Measurements from ENCODE around the gene FADS2.

Gene FADS2

GRCh38 chr11:61882879-61883278 is 54.8 kb downstream of the FADS2 start:
- TF ChIP-seq GATA3 (IDR thresholded peaks at IDR 0.05; ENCODE audit: low read depth, low read length) = no peak
- TF ChIP-seq GATA2 (IDR thresholded peaks at IDR 0.05; ENCODE audit: low read depth, low read length) = no peak

- no peak for TF ChIP-seq GATA3 (IDR thresholded peaks at IDR 0.05; ENCODE audit: low read depth, low read length)
- TF ChIP-seq GATA2 (IDR thresholded peaks at IDR 0.05; ENCODE audit: low read depth, low read length) = no peak
These were observed 55.2 kb downstream of the FADS2 start for GRCh38 chr11:61883327-61883726.

GRCh38 chr11:61883947-61884346 is 55.8 kb downstream of the FADS2 start:
- no peak for TF ChIP-seq GATA2 (IDR thresholded peaks at IDR 0.05; ENCODE audit: low read depth, low read length)
- no peak for TF ChIP-seq GATA3 (IDR thresholded peaks at IDR 0.05; ENCODE audit: low read depth, low read length)

GRCh38 chr11:61885166-61885778 is 57.2 kb downstream of the FADS2 start:
- no peak for TF ChIP-seq GATA3 (IDR thresholded peaks at IDR 0.05; ENCODE audit: low read depth, low read length)
- TF ChIP-seq GATA2 (IDR thresholded peaks at IDR 0.05; ENCODE audit: low read depth, low read length) = no peak

- TF ChIP-seq GATA2 (IDR thresholded peaks at IDR 0.05; ENCODE audit: low read depth, low read length) (no peak), GATA3 (IDR thresholded peaks at IDR 0.05; ENCODE audit: low read depth, low read length) (no peak)
These were observed 57.9 kb downstream of the FADS2 start for GRCh38 chr11:61885784-61886580.

- no peak for TF ChIP-seq GATA3 (IDR thresholded peaks at IDR 0.05; ENCODE audit: low read depth, low read length)
- TF ChIP-seq GATA2 (IDR thresholded peaks at IDR 0.05; ENCODE audit: low read depth, low read length) = no peak
These were observed 58.5 kb downstream of the FADS2 start for GRCh38 chr11:61886643-61887042.

- no peak for TF ChIP-seq GATA3 (IDR thresholded peaks at IDR 0.05; ENCODE audit: low read depth, low read length)
- no peak for TF ChIP-seq GATA2 (IDR thresholded peaks at IDR 0.05; ENCODE audit: low read depth, low read length)
These were observed 59.9 kb downstream of the FADS2 start for GRCh38 chr11:61887839-61888494.

- TF ChIP-seq GATA2 (IDR thresholded peaks at IDR 0.05; ENCODE audit: low read depth, low read length) = no peak
- no peak for TF ChIP-seq GATA3 (IDR thresholded peaks at IDR 0.05; ENCODE audit: low read depth, low read length)
These were observed 60.5 kb downstream of the FADS2 start for GRCh38 chr11:61888590-61888989.

GRCh38 chr11:61889831-61890230 is 61.7 kb downstream of the FADS2 start:
- TF ChIP-seq GATA2 (IDR thresholded peaks at IDR 0.05; ENCODE audit: low read depth, low read length) (no peak), GATA3 (IDR thresholded peaks at IDR 0.05; ENCODE audit: low read depth, low read length) (no peak)

- no peak for TF ChIP-seq GATA3 (IDR thresholded peaks at IDR 0.05; ENCODE audit: low read depth, low read length)
- TF ChIP-seq GATA2 (IDR thresholded peaks at IDR 0.05; ENCODE audit: low read depth, low read length) = no peak
These were observed 62.6 kb downstream of the FADS2 start for GRCh38 chr11:61890529-61891330.

- TF ChIP-seq GATA3 (IDR thresholded peaks at IDR 0.05; ENCODE audit: low read depth, low read length) (no peak), GATA2 (IDR thresholded peaks at IDR 0.05; ENCODE audit: low read depth, low read length) (no peak)
These were observed 63.4 kb downstream of the FADS2 start, which contains the start of gene FADS3 for GRCh38 chr11:61891331-61892084. TSS of gene FADS3 (minus strand) at chr11:61891545. CDS start at chr11:61891381, 164 bp downstream.

- TF ChIP-seq GATA2 (IDR thresholded peaks at IDR 0.05; ENCODE audit: low read depth, low read length) (no peak), GATA3 (IDR thresholded peaks at IDR 0.05; ENCODE audit: low read depth, low read length) (no peak)
These were observed 63.9 kb downstream of the FADS2 start for GRCh38 chr11:61892085-61892370.

- TF ChIP-seq GATA3 (IDR thresholded peaks at IDR 0.05; ENCODE audit: low read depth, low read length) (no peak), GATA2 (IDR thresholded peaks at IDR 0.05; ENCODE audit: low read depth, low read length) (no peak)
These were observed 65.9 kb downstream of the FADS2 start for GRCh38 chr11:61893981-61894380.
